Fibroblast of skin of right quadriceps (primary cell): ENCODE data around the gene ACAP3.

Source experiments
- DNase-seq: peaks from one replicate; pipeline ENCODE4 v3.0.0-alpha.2; 2013

The ACAP3 gene, protein sequence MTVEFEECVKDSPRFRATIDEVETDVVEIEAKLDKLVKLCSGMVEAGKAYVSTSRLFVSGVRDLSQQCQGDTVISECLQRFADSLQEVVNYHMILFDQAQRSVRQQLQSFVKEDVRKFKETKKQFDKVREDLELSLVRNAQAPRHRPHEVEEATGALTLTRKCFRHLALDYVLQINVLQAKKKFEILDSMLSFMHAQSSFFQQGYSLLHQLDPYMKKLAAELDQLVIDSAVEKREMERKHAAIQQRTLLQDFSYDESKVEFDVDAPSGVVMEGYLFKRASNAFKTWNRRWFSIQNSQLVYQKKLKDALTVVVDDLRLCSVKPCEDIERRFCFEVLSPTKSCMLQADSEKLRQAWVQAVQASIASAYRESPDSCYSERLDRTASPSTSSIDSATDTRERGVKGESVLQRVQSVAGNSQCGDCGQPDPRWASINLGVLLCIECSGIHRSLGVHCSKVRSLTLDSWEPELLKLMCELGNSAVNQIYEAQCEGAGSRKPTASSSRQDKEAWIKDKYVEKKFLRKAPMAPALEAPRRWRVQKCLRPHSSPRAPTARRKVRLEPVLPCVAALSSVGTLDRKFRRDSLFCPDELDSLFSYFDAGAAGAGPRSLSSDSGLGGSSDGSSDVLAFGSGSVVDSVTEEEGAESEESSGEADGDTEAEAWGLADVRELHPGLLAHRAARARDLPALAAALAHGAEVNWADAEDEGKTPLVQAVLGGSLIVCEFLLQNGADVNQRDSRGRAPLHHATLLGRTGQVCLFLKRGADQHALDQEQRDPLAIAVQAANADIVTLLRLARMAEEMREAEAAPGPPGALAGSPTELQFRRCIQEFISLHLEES

DNA sequence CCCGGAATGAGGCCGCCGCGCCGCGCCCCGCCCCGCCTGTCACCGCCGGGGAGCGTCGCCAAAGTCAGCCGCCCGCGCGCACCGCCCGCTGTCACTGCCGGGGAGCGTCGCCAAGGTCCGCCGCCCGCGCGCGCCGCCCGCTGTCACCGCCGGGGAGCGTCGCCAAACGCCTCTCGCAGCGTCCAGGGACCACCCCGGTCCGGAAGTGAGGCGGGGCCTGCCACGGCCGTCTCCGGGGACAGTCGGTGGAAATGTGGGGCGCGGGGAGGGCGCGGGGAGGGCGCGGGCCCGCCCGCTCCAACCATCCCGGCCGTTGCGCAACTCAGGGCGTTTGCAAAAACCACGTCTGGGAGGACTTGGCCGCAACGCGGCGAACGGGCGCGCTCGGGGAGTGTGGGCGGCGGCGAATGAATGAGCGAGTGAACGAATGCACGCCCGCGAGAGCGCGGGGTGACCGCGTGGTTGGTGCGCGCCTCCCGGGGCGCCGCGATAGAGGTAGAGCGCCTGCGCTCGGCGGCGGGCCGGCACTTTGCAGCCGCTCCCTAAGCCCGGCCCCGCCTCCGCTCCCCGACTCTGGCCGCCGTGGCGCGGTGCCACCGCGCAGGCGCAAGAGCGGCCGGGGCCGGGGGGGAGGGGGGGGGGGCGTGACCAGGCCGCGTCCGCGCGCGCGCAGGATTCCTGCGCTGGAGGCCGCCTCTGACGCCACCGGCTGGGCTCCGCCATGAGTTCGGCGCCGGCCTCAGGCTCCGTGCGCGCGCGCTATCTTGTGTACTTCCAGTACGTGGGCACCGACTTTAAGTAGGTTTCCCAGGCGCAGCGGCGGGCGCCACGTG, at the start of gene ACAP3, which contains the start of gene PUSL1:
ACAP3 (minus strand) TSS at position 8 of the 833 bp plus-strand sequence. CDS start 115 bp downstream, outside the sequence.
PUSL1 (plus strand) TSS at position 675 of the 833 bp plus-strand sequence; CDS start at position 722, 47 bp downstream.
- DNase-seq = peak; percentile 94

GRCh38 chr1:1356796-1357401, 49.2 kb upstream of the ACAP3 start:
- DNase-seq = no peak

- DNase-seq = no peak
These were observed 48.6 kb upstream of the ACAP3 start for GRCh38 chr1:1356166-1356795.

DNA sequence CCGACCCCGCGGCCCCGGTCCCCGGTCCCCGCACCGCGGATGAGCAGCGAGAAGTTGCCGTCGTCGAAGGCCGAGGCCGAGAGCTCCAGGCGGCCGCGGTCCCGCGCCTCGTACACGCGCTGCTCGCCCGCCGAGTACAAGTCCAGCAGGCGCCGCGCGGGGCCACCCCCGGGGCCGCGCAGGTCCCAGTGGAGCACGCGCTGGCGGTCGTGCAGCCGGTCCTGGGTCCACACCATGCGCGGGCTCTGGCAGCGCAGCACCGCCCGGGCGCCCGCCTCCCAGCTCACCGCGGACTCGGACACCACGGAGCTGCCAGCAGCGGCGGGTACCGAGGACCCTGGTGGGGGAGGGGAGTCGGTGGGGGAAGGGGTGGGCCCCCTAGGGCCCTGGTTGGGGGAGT, 47.7 kb upstream of the ACAP3 start:
- DNase-seq = no peak

- no peak for DNase-seq
These were observed 46.8 kb upstream of the ACAP3 start for GRCh38 chr1:1354271-1355247.

- no peak for DNase-seq
These were observed 45.8 kb upstream of the ACAP3 start for GRCh38 chr1:1353389-1354151.

DNA sequence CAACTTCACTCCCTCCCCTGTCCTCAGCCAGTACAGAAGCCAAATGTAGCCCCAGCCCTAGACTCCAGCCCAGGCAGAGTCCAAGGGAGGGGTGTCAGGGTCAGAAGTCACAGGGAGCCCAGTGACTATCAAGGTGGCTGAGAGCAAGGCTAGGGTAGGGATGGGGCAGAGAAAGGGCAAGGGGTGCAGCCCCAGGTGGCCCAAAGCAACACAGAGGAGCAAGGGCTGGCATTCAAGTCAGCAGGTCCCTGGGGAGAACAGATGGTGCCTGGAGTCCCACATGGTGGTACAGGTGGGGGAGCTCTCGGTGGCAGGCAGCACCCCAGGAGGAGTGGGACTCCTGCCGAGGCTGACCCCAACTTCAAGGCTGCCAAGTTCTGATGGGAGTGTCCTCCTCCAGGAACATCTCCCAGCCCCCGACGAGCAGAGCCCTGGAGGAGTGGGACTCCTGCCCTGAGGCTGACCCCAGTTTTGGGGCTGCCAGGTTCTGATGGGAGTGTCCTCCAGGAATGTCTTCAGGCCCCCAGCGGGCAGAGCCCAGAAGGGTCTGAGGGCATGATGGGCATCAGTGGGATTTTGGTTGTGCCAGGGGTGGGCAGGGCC, 45.2 kb upstream of the ACAP3 start:
- DNase-seq = no peak

GRCh38 chr1:1351511-1352427, 44.0 kb upstream of the ACAP3 start:
- DNase-seq = peak; percentile 30

DNA sequence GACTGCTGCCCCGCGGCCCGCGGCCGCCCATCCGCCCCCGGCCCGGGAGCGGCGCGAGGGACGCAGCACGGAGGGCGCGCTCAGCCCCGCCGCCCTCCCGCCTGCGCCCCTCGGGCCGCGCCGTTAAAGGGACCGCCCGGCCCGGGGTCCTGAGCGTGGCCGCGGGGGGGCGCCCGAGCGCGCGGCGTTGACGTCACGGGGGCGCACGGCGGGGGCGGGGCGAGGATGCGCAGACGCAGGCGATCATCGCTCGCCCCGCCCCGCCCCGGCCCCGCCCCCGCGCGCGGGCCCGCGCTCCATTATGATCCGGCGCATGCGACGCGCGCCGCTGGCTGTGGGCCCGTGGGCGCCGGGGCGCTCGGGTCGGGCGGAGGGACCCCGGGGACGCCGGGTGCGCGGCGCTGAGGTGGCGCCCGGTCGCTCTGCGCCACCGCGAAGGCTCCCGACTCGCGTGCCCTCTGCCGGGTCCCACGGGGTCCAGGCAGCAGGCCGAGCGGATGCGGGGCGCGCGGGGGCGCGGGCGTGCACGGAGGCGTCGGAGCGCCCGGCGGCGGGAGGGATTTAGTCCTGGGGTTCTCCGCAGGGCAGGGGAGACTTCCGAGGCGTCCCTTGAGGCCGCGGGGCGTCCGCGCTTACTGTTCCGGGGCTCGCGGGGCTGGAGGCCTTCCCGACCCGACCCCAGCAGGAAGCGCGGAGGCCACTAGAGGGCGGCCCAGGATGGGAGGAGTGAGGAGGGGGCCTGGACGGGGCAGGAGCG, 41.7 kb upstream of the ACAP3 start, which contains the start of gene DVL1:
DVL1 (minus strand) TSS at position 163 of the 757 bp plus-strand sequence. CDS start 353 bp downstream, outside the sequence.
- DNase-seq = peak; percentile 69

GRCh38 chr1:1348420-1349255, 40.9 kb upstream of the ACAP3 start:
- no peak for DNase-seq

GRCh38 chr1:1347663-1348419, 40.1 kb upstream of the ACAP3 start:
- no peak for DNase-seq

- DNase-seq = no peak
These were observed 39.4 kb upstream of the ACAP3 start for GRCh38 chr1:1347026-1347595.

- no peak for DNase-seq
These were observed 38.8 kb upstream of the ACAP3 start for GRCh38 chr1:1346501-1346890.

DNA sequence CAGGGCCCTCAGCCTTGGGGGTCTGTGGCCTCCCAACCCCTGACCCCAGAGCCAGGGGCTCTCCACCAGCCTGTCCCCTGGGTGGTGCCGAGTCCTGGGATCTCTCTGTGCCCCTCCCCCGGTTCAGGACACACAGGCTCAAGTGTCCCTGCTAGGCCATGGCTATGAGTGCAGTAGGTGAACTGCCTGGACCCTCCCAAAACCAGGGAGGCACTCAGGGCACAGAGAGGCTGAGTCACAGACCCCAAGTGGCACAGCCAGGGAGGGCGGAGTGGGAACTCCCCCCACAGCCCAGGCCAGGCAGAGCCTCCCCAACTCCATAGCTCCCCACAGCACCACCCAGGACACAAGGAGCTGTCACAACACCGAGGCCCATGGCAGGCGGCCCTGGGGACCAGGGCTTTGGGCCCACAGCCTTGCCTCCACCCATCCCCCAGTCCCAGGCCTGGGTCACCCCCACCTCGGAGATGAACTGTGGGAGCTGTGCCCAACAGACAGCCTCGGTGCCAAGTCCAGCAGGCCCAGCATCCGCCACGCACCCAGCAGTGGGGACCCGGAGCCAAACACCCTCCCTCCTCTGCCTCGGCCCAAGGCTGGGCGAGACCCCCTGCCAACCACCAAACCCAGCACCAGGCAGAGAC, 38.2 kb upstream of the ACAP3 start:
- no peak for DNase-seq

DNA sequence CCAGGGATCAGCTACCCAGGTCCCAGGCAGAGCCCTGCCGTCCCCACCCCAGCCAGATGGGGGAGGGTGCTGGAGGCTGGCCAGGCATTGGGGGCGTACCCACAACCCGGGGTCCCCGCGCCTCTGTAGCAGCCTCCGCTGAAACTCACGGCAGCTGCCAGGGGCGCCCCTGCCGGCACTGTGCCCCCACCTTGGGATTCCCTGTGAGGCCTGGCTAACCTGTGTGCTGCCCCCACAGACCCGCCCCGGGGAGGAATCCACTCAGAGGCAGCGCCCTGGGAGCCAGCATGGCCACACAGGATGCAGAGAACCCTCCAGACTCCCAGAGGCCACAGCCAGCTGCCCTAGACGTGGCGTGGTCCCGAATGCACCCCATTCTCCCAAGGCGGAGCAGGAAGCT, 37.7 kb upstream of the ACAP3 start:
- no peak for DNase-seq
